Epithelial cell of proximal tubule (primary cell): Measurements from ENCODE around the gene IRS1. TPM values are rescaled to one million over a fixed set of nuclear protein-coding genes. Genes with fewer than 3 reads are reported as not detected.
A peak's percentile ranks its signal among the peaks of the same experiment; 100 is the strongest.

ENCODE experiments used
- DNase-seq: peaks from one replicate; pipeline ENCODE4 v3.0.0-alpha.2; 2011; ENCODE audit warnings: low read depth
- H3K4me3 ChIP-seq: 2 replicates; pipeline ENCODE4 v1.5.1; 2011; ENCODE audit warnings: low read depth, mild to moderate bottlenecking, low read length
- total RNA-seq: library from RNA; depleted of rRNA; stranded (reverse); fragments of >200 nt; gene quantifications from 2 replicates; pipeline ENCODE4 v1.2.3, GENCODE V29; 2015
- TF ChIP-seq, protein P1 (sequence below): conservative IDR thresholded peaks from 2 replicates; pipeline ENCODE4 v1.5.1; 2012; ENCODE audit warnings: low read depth, mild to moderate bottlenecking, low read length

Gene IRS1
- total RNA-seq, 1 donor from 2014 or later: 13.0 TPM

DNA sequence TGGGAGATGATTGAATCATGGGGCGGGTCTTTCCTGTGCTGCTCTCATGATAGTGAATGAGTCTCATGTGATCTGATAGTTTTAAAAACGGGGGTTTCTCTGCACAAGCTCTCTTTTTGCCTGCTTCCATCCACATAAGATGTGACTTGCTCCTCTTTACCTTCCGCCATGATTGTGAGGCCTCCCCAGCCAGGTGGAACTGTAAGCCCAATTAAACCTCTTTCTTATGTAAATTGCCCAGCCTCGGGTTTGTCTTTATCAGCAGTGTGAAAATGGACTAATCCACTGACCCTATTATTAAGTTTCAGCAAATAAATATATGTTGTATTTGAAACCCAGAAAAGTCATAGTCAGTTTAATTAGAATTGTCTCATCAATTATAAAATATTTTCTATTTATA is 22.0 kb downstream of the IRS1 start:
- no peak for DNase-seq
- TF ChIP-seq, protein P1, sequence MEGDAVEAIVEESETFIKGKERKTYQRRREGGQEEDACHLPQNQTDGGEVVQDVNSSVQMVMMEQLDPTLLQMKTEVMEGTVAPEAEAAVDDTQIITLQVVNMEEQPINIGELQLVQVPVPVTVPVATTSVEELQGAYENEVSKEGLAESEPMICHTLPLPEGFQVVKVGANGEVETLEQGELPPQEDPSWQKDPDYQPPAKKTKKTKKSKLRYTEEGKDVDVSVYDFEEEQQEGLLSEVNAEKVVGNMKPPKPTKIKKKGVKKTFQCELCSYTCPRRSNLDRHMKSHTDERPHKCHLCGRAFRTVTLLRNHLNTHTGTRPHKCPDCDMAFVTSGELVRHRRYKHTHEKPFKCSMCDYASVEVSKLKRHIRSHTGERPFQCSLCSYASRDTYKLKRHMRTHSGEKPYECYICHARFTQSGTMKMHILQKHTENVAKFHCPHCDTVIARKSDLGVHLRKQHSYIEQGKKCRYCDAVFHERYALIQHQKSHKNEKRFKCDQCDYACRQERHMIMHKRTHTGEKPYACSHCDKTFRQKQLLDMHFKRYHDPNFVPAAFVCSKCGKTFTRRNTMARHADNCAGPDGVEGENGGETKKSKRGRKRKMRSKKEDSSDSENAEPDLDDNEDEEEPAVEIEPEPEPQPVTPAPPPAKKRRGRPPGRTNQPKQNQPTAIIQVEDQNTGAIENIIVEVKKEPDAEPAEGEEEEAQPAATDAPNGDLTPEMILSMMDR: no peak
- no peak overlapping the region for H3K4me3 ChIP-seq

- H3K4me3 ChIP-seq: no peak overlapping the region
- DNase-seq: no peak
- TF ChIP-seq, protein P1: no peak
Measured at GRCh38 chr2:226776104-226776503, 23.5 kb downstream of the IRS1 start.

DNA sequence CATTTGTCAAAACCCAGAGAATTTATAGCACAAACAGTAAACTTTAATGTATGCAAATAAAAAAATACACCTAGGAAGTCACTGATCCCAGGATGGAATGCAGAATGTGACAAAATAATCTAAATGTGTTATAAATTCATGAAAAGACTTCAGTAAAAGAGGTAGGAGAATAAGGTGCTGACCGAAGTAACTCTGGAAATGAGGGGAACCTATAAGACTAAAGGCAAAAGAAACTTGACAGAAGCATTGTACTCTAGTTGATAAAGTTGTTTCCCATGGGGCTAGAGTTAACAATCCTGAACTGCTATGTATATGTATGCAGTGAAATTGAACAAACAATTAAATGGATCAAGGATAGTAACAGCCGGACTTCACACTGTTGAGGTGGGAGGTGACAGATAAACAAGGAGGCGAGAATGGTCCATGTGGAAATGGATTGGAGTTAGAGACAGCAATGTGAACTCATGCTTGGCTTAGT is 24.5 kb downstream of the IRS1 start:
- no peak for DNase-seq
- TF ChIP-seq, protein P1: no peak
- no peak overlapping the region for H3K4me3 ChIP-seq

- TF ChIP-seq, protein P1: no peak
Measured at GRCh38 chr2:226773291-226773690, 26.3 kb downstream of the IRS1 start.

GRCh38 chr2:226772389-226773179 is 27.0 kb downstream of the IRS1 start:
- H3K4me3 ChIP-seq: no peak overlapping the region
- DNase-seq: no peak
- TF ChIP-seq, protein P1: no peak

More at GRCh38 chr2:226773291-226773690, 26.3 kb downstream of the IRS1 start:
- DNase-seq: no peak
- no peak overlapping the region for H3K4me3 ChIP-seq

- peak overlapping the region; percentile 13 for H3K4me3 ChIP-seq
- TF ChIP-seq, protein P1: no peak
- DNase-seq: no peak
Measured at GRCh38 chr2:226771067-226771466, 28.6 kb downstream of the IRS1 start.
